HG03342 (cell line): Measurements from ENCODE around the gene LRRTM1.

Source experiments
- ATAC-seq: cut with Tn5 transposase; IDR thresholded peaks from one replicate; pipeline ENCODE4 v1.9.1; 2021; ENCODE audit warnings: mild to moderate bottlenecking, moderate library complexity; ENCODE audit not compliant: unreplicated experiment

Gene LRRTM1

GRCh38 chr2:80302314-80303005, 2.1 kb downstream of the LRRTM1 start:
- no peak for ATAC-seq

DNA sequence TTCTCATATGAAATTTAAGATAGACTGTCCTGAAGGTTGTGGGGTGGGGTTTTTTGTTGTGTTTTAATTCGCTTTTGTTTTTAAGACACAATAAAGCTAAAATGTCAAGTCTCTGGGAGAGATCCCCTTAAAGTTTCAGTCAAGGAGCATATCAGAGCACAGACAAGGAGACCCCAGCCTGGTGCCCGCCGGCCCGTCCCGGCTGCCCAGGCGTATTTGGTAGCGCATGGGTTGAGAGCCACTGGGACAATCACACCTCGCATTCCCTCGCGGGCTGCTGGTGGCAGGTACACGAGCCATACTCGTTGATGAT, 2.6 kb downstream of the LRRTM1 start:
- no peak for ATAC-seq

DNA sequence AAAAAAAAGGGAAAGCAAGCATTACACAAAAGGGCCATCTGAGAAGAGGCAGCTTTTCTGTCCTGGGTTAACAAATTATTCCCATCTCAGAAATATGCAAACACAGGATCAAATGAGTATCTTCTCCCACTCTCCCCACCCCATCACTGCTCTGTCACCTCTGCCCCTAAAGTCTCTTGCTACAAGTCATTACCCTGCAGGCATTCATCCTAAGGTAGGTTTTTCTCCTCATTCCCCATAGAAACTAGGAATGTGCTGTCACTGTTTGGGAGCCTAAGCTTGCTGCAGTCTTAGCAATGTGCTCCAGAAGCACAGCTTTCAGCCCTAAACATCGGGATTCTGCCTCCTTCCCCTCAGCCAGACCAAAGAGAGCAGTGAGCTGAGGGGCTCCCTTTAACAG, 3.6 kb downstream of the LRRTM1 start:
- no peak for ATAC-seq

DNA sequence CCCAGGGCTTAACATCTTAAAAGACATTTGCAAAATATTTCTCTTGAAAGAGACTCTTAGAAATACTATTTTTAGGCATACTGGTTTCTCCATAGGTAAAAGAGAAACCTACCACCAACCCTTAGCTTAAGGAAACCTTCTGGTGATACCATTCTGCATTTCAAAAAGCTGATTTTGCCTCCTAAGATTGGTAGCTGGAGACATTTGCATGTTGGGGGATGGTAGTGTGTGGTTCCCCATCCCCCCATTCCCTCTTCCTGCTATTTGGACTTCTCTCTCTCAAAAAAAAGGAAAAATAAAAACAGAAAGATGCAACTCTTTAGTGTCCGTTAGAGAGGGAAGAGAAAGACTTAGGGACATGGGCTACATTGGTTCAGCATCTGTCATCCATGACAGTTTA, 4.2 kb downstream of the LRRTM1 start:
- no peak for ATAC-seq

DNA sequence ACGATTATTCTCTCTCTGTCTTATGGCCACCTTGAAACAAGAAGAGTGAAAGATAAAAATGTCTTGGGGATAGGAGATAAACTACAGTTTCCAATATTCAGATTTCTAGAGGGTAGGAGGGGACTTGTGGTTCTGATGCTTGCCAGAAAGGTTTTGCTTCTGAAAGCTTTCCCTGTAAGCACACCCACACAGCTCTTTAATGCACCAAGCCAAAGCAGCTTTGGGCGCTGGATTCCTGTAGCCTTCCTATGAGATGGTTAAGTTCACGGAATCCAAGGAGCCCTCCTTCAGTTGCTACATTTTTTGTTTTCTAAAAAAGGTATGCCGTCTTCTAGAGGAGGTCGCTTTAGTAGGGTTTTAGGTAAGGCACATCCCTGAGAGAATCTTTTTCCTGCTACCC, 4.9 kb downstream of the LRRTM1 start:
- no peak for ATAC-seq

DNA sequence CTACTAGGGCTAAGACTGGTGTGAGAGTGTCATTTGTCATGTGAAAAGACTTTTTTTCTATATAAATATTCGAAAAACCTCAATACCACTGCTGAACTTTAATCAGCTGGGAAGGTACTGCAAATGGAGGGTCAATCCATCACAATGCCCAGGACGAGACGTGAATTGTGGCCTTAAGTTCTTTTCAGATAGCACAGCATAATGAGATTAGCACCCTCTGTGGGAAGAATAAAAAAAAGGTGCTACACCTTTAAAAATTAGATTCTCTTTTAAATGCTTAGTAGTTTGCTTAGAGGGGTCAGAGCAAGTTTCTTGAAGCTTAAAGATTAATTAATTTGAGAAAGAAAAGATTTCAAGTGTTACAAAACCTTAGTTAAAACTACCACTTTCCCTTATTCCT, 5.6 kb downstream of the LRRTM1 start:
- no peak for ATAC-seq

GRCh38 chr2:80293039-80293438, 11.5 kb downstream of the LRRTM1 start:
- ATAC-seq, result no peak

DNA sequence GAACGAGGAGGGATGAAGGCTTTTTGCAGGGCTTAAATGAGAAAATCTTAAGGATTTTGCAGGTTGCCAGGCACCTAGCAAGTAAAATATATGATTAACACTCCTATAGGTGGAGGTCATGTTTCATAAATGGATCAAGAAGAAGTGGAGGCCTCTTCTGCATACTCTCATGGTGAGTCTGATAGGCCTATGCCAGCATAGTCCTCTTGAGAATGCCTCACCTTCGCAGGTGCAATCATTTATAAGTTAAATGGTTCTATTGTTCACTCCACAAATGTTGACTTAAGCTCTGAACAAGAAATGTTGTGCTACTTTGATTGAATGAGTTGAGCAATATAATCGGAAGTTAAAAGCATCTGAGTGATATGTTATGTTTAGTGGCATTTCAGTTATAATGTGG, 12.1 kb downstream of the LRRTM1 start:
- ATAC-seq, result no peak

- ATAC-seq, result no peak
Measured at GRCh38 chr2:80291656-80292055, 12.9 kb downstream of the LRRTM1 start.

GRCh38 chr2:80288576-80288975, 16.0 kb downstream of the LRRTM1 start:
- no peak for ATAC-seq

- no peak for ATAC-seq
Measured at GRCh38 chr2:80281049-80281448, 23.5 kb downstream of the LRRTM1 start.

DNA sequence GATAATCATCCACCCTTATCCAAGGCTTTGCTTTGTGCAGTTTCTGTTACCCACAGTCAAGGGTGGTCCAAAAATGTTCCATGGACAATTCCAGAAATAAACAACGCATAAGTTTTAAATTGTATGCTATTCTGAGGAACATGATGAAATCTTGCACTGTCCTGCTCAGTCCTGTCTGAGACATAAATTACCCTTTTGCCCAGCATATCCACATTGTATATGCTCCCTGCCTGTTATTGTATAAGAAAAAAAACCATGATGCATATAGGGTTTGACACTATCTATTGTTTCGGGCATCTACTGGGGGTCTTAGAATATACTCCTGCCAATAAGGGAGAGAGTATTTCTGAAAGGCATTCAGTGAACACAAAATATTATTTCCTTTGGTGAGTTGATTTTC, 24.0 kb downstream of the LRRTM1 start:
- no peak for ATAC-seq

DNA sequence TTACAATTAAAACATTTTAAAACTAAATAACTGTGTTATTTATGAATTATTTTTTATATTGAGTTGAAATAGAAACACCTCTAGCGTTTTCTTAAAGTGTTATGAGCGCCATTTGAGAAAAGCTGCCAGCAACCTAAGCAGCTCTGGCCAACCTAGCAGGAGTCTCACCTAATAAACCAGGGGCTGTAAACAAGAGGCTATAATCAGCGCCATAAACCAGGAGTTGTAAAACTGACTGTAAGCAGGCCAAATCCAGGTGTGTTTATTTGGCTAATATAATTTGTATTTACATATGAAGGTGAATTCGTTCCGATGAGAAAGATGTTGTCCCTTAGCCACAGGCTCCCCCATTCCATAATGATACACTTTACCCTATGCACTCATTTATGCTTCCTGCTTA, 34.7 kb downstream of the LRRTM1 start:
- no peak for ATAC-seq

DNA sequence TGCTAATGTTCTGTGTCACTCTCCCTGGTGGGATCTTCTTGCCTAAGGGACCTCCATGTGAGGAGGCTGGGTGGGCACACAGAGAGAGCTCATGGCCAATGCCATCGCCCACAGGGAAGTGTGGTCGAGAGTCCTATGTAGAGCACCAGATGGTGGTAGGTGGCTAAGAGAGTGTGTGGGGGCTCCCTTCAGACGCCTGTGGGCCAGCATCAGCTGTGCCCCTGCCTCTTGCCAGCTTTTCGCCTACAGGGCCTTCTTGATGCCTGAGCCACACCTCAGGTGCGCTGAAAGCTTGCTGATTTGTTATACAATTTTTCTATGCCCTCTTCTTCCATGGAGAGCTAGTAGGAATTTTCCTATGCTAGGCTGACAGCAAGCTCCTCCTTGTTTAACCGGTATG, 38.3 kb downstream of the LRRTM1 start:
- ATAC-seq, result no peak

GRCh38 chr2:80259292-80259691, 45.3 kb downstream of the LRRTM1 start:
- ATAC-seq, result no peak

- ATAC-seq, result no peak
Measured at GRCh38 chr2:80258793-80259192, 45.8 kb downstream of the LRRTM1 start.

DNA sequence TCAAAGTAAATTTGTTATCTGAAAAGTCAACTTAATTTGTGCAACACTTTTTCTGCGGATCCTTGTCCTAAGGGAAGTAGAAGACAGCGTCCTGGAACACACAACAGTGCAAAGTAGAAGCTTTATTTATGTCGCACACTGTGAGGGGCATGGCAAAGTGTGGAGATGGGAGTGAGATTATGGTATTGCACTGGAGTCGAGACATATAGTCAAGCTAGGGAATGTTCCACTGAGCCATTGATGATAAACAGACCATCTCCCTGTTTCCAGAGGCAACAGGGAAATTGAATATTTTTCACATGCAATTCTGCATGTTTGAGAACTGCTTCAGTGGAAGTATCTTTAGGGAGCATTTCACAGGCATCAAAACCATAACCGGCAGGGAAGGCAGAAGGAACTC, 46.2 kb downstream of the LRRTM1 start:
- ATAC-seq, result no peak

DNA sequence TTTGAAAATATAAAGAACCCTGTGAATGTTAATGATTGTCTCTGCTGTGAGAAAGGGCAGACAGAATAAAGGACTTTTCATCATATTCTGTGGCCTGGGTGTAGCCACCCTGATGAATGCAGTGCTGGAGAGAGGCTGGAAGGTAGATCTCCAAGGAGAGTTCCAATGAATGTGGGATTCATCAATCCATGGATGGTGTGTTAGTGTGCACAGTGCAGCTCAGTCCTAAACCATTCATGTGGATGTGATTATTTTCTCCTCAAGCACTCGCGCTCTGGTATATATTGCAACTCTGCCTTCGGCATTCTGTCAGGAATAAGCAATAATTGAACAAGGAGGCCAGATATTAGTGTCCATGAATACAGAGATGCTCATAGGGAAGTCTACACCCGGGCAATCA, 47.1 kb downstream of the LRRTM1 start:
- no peak for ATAC-seq

DNA sequence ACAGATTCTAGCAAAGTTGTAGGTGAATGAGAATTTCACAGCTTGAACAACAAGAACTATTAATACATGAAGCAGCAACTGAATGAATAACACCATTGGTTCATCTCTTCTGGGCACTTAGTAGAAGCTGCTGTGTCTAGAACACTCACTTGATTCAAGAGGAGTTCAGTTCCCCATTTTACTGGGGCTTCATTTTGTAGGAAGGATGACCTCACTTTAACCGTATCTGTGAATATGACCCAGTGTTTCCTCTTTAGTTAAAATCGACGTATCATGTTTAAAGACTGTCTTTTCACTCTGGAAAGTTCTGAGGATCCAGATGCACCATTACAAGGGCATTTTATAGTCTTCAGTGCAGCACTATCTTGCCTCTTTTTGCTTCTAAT, 47.8 kb downstream of the LRRTM1 start:
- no peak for ATAC-seq

GRCh38 chr2:80255918-80256781, 48.4 kb downstream of the LRRTM1 start:
- no peak for ATAC-seq

GRCh38 chr2:80252294-80252986, 52.1 kb downstream of the LRRTM1 start:
- no peak for ATAC-seq
